Epithelial cell of prostate (primary cell): ENCODE measurements around the gene SLC39A3.

ENCODE experiments used
- DNase-seq: peaks from one replicate; pipeline ENCODE4 v3.0.0-alpha.2; 2011; ENCODE audit warnings: low read depth, low spot score
- H3K27ac ChIP-seq: fragments of 450-650 bp; 2 replicates; pipeline ENCODE4 v1.5.1; 2017; ENCODE audit warnings: mild to moderate bottlenecking

The SLC39A3 gene

DNA sequence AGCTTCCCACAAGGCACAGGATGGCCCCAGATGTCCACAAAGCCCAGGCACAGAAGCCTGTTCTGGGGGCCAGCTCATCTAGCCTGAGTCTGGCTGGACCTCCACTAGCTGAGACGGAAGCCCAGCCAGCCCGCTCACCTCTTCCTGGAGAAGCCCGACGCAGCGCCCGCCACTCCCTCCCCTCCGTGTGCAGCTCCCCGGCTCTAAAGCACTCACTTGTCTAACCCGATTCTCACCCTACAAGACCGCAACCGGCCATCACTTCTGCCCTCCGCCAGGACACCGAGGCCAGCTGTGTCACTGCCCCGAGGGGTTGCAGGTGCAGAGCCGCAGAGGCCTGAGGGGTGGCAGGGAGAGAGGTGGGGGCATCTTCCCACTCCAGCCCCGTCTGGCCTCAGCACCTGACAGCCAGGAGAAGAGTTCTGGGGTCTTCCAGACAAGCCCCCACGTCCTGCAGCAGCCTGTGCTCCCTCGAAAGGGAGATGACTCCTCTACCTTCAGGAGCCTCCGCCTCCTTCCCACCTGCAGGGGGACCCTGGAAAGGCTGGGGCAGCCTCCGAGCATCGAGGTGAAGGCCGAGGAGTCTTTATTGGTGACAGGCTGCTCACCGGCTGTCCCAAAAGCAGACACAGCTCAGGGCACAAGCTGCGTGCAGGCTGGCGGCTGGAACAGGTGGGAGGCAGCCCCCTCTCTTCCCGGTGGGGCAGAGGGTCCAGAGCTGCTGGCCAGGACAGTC lies 12.7 kb downstream of the SLC39A3 start:
- no peak overlapping the region for H3K27ac ChIP-seq
- no peak for DNase-seq

DNA sequence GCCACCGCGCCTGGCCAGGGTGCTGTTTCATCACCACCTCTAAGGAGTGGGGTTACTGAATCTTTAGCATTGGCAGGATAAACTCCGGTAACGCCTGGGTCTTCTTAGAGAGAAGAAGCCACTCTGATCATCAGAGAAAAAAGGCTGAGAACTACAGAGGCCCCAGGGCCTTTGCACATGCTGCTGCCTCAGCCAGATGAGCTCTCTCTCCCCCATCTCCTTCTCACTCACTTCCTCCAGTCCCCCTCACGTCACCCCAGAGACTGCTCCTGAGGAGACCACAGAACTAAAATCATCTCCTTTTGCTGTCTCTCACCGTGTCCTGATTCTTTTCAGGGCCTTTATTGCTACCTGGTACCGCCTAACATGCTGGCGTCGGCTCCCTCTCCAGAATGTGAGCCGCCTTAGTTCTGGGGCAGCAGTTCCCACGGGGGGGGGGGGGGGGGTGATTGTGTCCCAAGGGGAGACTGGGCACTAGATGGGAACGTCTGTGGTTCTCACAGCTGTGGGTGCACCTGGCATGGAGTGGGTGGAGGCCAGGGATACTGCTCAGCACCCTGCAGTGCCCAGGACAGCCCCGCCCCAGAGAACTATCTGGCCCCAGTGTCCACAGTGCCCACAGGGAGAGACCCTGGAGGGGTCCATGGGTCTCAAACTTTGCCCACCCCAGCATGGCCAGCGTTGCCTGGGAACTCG lies 13.5 kb downstream of the SLC39A3 start:
- no peak overlapping the region for H3K27ac ChIP-seq
- DNase-seq: no peak

DNA sequence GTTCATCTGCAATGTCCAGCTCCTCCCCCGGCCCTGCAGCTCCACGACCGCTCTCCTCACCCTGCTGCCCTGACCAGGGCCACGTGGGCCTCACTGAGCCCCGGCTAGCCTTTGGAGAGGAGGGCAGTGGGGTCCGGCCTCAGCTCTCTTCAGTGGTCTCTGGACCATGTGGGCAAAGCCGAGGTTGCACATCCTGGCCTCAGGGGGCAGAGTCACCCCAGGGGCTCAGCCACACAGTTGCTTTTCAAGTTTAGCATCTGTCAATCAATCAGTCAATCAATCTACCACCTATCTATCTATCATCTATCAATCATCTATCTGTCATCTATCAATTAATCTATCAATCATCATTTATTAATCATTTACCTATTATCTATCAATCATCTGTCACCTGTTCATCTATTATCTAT lies 15.7 kb downstream of the SLC39A3 start:
- H3K27ac ChIP-seq: no peak overlapping the region
- no peak for DNase-seq

DNA sequence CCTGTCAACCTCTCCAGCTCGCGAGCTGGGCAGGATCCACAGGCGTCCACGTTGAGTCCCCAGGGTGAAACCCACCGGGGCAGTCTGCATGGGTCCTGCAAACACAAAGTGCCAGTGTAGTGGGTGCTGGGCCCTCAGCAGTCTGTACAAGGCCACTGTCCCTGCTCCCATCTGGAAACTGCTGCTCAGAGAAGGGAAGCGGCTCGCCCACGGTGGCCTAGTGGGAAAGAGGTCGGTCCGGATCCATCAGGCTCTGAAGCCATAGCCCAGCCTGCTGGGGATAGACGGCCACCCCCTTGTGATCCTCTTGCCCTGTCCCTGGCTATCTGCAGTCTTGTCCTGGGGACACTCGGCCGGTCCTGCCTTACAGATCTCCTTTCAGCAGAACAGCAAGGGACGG lies 16.1 kb downstream of the SLC39A3 start:
- DNase-seq: no peak
- H3K27ac ChIP-seq: no peak overlapping the region

DNA sequence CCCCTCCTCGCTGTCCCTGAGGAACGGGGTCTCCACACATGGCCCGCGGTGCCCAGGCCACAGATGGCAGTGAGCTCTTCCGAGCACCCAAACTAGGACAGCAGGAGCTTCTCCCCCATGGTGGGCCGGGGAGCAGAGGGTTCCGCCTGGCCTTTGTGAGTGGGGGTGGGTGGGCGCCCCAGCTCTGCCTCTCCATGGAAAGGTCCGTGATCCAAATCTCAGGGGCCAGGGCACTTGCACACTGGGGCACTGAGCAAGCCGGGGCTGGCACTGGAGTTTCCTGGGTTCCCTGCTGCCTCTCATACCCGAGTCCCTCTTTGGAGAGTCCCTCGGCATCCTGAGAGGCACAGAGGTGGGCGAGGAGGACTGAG lies 16.5 kb downstream of the SLC39A3 start:
- no peak for DNase-seq
- H3K27ac ChIP-seq: no peak overlapping the region

DNA sequence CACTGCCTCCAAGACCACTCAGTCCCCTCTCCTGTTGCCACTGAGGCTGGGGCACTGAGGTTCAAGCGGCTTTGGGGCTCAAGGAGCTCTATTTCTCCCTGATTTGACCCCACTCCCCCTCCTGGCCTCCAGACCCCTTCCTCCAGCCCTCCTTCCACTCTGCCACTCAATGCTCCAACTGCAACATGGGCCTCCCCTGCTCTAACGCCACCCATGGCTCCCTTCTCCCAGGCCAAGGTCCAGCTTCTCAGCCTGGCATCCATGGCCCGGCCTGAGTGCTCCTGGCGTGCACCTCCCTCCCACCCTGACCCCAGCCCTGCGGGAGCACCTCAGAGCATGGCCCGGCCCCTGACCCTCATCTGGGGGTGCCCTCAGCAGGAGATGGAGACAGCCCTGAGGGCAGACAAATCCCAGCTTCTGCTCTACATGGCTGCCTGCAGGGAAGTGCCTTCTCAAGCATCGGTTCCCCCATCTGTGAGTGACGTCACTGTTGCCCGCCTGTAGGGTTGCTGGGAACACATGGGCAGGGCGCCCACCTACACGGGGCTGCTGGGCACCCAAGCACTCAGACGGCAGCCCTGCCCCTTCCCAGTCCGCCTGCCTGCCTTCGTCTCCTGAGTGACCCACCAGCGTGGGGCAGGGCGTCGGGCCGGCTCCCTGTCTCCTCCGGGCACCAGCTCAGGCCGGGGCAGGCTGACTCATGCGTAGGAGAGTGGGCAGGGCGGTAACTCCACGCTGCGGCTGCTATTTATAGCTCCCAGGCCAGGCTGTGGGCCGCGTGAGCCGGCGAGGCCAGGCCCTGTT lies 17.1 kb downstream of the SLC39A3 start:
- H3K27ac ChIP-seq: no peak overlapping the region
- DNase-seq: no peak

DNA sequence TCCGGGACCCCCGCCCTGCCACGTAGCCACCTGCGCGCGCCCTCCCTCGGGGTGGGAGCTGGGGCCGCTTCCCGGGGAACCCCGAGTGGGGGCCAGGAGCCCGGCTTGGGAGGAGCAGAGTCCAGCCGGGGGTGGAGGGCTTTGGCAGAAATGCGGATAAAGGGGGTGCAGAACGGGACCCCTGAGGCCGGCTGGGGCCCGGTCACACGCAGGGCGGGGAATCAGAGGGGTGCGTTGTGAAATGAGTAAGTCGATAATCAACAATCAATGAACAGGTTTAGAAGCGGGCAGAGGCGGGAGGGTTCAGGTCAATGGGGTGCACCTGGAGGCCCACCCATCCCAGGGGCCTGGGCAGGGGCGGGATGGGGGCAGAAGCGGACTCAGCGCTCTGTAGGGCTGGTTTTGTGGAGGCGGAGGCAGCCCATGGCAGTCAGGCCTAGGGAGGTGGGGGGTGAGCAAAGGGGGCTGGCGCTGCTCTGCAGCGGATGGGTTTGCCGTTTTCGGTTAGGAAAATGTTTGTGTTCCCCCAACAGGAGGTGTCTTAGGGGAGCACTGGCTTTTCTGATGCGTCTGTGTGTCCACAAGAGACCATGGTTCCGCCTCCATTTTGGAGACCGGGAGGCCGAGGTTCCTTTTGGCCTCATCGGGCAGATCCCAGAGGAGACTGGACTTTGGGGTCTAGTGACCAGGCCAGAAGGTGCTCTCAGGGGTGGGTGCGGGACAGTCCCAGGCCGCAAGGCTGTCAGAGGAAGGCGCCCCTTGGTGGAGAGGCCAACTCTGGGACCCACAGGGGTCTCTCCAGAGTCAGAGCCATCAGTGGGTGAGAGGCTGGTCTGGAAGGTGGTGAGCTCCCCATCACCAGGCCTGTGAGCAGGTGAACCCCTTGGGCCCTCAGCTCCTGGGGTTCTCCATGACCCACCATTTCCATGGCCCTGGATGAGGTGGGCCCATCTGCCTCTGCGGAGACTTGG lies 18.0 kb downstream of the SLC39A3 start:
- no peak overlapping the region for H3K27ac ChIP-seq
- no peak for DNase-seq

DNA sequence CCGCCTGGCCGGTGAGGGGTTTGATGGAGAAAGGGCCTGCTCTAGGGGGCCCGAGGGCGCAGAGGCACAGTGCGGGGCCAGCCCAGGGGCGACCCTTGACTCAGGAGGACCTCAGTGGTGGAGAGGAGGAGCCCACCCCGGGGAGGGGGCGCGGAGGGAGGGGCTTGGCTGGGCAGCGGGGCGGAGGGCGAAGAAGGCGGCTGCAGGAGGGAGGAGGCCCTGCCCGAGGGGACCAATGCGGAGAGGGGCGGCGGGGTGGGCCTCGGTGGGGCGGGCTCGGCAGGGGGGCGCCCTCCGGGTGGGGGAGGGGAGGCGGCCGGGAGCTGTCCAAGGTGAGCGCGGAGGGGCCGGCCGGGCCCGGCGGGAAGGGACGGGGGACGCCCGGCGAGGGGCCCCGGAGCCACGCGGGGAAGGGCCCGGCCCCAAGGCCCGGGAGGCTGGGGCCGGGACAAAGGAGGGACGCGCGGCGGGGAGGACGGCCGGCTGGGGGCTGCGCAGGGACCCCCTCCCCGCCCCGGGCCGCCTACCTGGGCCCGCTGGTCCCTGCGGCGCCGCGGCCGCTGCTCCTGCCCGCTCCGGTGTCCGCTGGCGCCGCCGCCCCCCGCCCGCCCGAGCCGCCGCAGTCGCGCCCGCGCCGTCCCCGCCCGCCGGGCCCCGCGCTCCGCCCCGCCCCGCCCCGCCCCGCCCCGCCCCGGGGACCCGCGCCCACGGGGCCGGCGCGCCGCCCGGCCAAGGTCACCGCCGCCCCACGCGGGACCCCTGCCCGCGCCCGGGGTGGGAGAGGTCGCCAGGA lies 18.8 kb downstream of the SLC39A3 start, which contains the start of gene DIRAS1:
Gene DIRAS1, minus strand, starts transcription at position 596 of the 793 bp plus-strand sequence. CDS start 3,566 bp downstream, outside the sequence.
- DNase-seq: no peak
- no peak within 1 kb of the TSS for H3K27ac ChIP-seq

DNA sequence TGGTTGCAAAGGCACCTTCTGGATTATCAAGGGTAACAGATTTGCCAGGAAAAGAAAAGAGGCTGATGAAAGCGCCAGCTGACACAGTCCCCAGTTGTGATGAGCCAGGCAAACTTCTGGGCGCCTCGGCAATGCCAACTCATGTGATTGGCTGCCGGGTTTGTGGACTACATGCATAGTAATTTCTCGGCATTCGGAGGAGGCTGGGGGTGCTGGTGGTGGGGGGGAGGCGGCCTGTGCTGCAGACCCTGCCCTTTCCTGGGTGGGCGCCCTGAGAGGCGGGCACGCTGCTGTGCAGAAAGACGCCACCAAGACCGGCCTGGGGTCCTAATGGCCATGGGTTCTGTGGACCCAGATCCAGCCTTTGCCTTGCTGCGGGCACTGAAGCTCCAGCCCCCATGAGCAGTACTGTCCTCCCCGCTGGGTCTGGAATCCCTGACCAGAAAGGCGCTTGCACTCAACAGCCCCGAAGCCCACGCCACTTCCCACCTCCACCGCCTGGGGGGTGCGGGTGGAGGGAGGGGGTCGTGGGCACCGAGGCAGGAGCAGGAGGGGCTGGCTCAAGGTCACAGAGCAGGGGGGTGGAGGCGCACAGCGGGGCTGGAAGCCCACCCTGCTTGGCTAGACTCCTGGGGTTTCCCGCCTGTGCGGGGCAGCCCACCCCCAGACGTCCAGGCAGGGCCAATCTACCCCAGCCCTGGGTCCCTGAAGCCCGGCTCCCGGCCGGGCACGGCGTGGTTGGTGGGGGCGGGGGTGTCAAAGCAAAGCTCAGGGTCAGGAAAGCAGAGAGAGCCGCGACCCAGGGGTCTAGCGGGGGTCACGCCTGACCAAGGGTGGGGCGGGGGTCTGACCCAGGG lies 19.7 kb downstream of the SLC39A3 start:
- DNase-seq: no peak
- H3K27ac ChIP-seq: no peak overlapping the region

DNA sequence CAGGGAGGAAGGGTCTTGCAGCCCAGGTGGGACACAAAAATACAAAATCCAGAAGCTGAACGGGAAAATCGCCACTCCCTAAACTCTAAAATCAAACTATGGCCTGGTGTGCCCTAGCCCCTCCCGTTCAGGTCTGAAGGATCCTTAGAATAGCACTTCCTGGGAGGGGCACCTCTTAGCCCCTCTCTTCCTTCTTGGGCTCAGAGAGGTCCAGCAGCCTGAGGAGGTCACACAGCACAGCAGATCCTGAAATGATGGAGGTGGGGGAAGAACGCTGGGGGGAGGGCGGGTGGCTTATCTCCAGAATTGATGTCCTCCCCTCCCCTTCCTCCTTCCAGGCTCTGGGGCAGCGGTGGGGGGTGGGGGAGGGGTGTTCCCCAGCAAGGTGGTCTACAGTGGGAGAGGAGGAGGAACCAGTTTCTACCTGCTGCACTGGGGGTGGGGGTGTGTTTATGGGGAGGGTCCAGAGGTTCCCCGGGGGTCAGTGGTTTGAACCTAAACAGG lies 20.5 kb downstream of the SLC39A3 start:
- DNase-seq: no peak
- no peak overlapping the region for H3K27ac ChIP-seq

DNA sequence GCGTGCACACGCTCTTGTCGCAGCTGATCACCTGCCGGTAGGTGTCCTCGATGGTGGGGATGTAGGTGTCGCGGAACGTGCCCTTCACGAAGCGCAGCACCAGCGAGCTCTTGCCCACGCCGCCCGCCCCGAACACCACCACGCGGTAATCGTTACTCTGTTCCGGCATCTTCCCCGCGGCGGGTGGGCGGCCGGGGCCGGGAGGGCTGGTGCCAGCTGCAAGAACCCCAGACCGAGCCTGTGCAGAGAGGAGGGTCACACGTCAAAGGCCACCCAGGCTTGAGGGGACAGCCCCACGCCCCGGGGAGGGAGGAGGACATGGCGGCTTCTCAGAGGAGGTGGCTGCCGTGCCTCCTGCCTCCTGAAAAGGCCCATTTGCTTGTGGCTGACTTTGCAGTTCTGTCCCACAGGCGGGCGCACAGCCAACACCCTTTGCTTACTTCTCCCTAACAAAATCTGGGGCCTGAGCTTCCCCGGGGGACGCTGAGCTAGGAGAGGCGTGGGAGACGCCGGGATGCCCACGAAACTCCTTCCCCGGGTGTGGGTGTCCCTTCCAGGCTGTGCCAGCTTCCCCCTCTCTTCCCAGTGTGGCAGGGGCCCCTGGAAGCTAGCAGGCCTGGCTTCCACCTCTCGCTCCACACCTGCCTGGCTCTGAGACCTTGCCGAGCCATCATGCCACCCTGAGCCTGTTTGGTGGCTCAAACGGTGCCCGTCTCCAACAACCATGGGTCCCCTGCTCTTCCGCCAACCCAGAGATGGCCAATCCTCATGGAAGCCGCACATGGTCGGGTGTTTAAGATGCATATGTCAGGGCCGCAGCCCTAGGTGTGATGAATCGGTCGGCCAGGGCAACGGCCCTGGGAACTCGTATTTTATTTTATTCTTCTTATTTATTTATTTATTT lies 21.9 kb downstream of the SLC39A3 start:
- no peak overlapping the region for H3K27ac ChIP-seq
- no peak for DNase-seq

DNA sequence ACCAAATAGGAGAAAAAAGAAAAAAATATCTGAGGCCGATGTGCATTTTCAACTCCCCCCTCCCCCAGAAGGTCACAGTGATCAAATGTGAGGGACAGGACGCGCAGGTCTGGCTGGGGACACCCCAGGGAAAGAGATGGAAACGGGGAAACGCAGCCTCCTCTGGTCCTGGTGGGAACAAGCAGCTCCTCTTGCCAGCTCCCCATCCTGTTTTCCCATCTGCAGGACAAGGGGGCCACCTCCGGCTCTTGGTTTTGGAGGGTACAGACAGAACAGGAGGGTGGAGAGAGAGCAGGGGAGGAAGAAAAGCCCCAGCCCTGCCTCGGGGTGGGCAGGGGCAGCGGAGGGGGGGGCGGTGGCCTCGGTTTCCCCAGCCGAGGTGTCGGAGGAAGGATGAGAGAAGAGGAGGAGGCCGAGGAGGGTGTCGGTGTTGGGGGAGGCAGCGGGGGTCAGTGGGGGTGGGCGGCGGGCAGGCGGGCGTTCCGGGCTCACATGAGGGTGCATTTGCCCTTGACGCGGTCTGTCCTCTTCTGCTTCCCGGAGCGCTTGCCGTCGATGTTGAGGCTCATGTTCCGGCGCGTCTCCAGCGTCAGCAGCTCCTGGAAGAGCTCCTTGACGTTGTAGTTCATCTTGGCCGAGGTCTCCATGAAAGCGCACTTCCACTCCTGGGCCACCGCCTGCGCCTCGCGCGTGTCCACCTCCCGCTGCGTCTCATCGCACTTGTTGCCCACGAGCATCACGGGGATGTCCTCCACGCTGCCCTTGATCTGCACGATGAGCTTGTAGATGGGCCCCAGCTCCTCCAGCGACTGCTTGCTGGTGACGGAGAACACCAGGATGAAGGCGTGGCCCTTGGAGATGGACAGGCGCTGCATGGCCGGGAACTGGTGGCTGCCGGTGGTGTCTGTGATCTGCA lies 22.8 kb downstream of the SLC39A3 start:
- H3K27ac ChIP-seq: no peak overlapping the region
- no peak for DNase-seq

DNA sequence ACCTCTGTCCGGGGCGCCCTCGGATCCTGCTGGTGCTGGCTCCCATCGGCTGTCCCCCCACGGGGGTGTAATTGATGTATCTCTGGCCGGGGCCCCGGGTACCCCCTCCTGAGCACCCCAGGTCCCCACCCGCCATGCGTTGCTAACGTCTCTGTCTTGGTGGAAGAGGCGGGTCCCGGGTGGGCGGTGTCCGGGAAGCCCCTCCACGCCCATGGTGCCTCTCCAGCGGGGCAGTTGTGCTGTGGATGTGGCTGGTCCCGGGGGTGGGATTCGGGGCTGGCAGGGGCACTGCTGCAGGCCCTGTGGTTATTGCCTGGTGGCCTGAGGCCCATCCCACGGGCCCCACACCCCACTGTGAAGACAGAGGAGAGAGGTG lies 23.6 kb downstream of the SLC39A3 start:
- DNase-seq: no peak
- no peak overlapping the region for H3K27ac ChIP-seq

DNA sequence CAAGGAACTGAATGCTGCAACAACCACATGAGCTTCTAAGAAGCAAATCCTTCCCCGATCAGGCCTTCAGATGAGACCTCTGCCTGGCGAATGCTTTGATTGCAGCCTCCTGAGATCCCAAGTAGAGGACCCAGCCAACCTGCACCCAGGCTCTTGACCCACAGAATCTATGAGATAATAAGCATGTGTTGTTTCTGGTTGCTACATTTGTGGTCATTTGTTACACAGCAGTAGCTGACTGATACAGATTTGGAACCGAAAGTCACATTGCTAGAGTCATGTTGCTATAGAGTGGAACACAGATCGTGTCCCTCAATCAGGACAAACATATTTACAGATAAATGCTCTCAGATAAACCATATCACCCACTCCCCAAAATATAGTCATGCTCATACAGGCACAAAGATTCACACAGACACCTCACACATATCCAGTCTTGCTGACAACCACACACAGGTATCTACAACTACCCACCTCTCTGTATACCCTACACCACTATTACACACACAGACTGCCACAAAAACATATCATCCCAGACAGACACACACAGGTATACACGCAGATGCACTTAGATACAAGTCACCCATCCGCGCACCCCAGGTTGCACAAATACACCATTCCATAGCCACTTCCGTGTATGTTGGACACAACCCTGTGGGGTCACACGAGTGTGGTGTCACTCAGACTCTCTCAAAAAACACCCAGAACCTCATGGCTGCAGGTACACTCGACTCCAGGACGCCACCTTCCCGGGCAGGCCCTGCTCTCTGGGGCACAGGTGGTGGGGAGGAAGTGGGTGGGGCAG lies 24.1 kb downstream of the SLC39A3 start:
- no peak for DNase-seq
- no peak overlapping the region for H3K27ac ChIP-seq

DNA sequence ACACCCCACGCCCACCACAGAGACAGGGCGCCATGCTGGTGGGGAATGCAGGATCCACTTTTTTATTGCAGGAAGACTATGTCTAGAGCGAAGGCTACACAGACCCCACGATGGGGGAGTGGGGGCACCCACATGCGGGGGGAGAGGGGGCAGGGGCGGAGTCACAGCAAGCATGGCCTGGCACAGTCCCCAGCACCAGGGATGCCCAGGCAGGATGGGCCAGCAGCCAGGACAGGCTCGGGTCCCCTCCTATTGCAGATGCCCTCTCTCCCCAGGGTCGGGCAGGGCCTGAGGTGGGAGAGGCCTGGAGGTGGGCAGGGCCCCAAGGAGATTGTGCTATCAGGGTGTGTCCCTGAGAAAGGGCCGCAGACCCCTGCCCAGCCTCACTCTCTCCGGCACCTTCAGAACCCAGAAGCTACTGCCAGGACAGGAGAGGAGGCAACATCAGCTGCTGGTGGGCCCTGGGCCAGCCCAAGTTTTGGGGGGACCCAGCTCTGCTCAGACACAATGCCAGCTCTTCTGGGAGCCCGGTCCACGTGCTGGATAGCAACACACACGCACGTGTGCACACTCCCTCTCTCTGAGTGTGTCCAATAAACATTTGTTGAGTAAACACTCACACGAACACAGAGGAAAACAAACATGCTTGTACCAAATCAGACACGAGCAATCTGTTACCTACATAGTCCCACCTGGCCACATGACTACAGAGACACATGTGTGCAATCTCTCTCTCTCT lies 25.1 kb downstream of the SLC39A3 start:
- H3K27ac ChIP-seq: no peak overlapping the region
- DNase-seq: no peak
